Measurements from ENCODE around the gene CABP7.

Gene CABP7

GRCh38 chr22:29723766-29724165 lies 4.0 kb downstream of the CABP7 start:
- DNase-seq (ENCODE audit: low read depth), result no peak

GRCh38 chr22:29724843-29725242 lies 5.0 kb downstream of the CABP7 start:
- DNase-seq (ENCODE audit: low read depth), result no peak

GRCh38 chr22:29726106-29726505 lies 6.3 kb downstream of the CABP7 start:
- no peak for DNase-seq (ENCODE audit: low read depth)

GRCh38 chr22:29726512-29727130 lies 6.8 kb downstream of the CABP7 start:
- DNase-seq (ENCODE audit: low read depth), result no peak

GRCh38 chr22:29727131-29727523 lies 7.3 kb downstream of the CABP7 start:
- peak; percentile 39 for DNase-seq (ENCODE audit: low read depth)

- DNase-seq (ENCODE audit: low read depth), result no peak
Measured at GRCh38 chr22:29729161-29729560, 9.4 kb downstream of the CABP7 start.

- DNase-seq (ENCODE audit: low read depth), result no peak
Measured at GRCh38 chr22:29731058-29731850, 11.5 kb downstream of the CABP7 start.

- no peak for DNase-seq (ENCODE audit: low read depth)
Measured at GRCh38 chr22:29732883-29733282, 13.1 kb downstream of the CABP7 start.

- no peak for DNase-seq (ENCODE audit: low read depth)
Measured at GRCh38 chr22:29733362-29734201, 13.8 kb downstream of the CABP7 start.

GRCh38 chr22:29734406-29734805 lies 14.6 kb downstream of the CABP7 start:
- DNase-seq (ENCODE audit: low read depth), result no peak

GRCh38 chr22:29734838-29735237 lies 15.0 kb downstream of the CABP7 start:
- DNase-seq (ENCODE audit: low read depth), result no peak

- no peak for DNase-seq (ENCODE audit: low read depth)
Measured at GRCh38 chr22:29735416-29735815, 15.6 kb downstream of the CABP7 start.

GRCh38 chr22:29737251-29738117 lies 17.7 kb downstream of the CABP7 start:
- no peak for DNase-seq (ENCODE audit: low read depth)

- DNase-seq (ENCODE audit: low read depth), result no peak
Measured at GRCh38 chr22:29738118-29738815, 18.5 kb downstream of the CABP7 start.

GRCh38 chr22:29739346-29739875 lies 19.6 kb downstream of the CABP7 start:
- DNase-seq (ENCODE audit: low read depth), result no peak

GRCh38 chr22:29740216-29740615 lies 20.4 kb downstream of the CABP7 start:
- no peak for DNase-seq (ENCODE audit: low read depth)

- DNase-seq (ENCODE audit: low read depth), result no peak
Measured at GRCh38 chr22:29741926-29742325, 22.1 kb downstream of the CABP7 start.

GRCh38 chr22:29742326-29742725 lies 22.5 kb downstream of the CABP7 start:
- DNase-seq (ENCODE audit: low read depth), result no peak

- DNase-seq (ENCODE audit: low read depth), result peak; percentile 61
Measured at GRCh38 chr22:29744902-29745301, 25.1 kb downstream of the CABP7 start.

- DNase-seq (ENCODE audit: low read depth), result no peak
Measured at GRCh38 chr22:29747832-29748231, 28.0 kb downstream of the CABP7 start.
